ENCODE measurements around the gene SPATA17.

- TF ChIP-seq CTCF (IDR thresholded peaks at IDR 0.05) = no peak
- no peak for TF ChIP-seq POLR2A (IDR thresholded peaks at IDR 0.05)
- no peak for TF ChIP-seq POLR2AphosphoS5 (IDR thresholded peaks at IDR 0.05; ENCODE audit: insufficient read depth in 1 of 2, low read depth in 1 of 2)
Measured at GRCh38 chr1:217846733-217847132, 215.6 kb downstream of the SPATA17 start.
